K562 (cell line): ENCODE results near the gene IRAG1. TPM values are rescaled to one million over a fixed set of nuclear protein-coding genes. Genes with fewer than 3 reads are reported as not detected.
A peak's percentile ranks its signal among the peaks of the same experiment; 100 is the strongest.

ENCODE experiments used
- ATAC-seq: fragments of 200-7000 bp; cut with Tn5 transposase; 3 replicates; pipeline ENCODE4 v1.9.1; 2020; ENCODE audit warnings: moderate library complexity
- BruUV-seq: library from RNA; stranded (reverse); fragments of 400-500 nt; replicated peaks from 2 replicates; lab custom pipeline; 2021; lab: Mats Ljungman, UMichigan
- CTCF ChIA-PET: fragments of 300-600 bp; formaldehyde crosslinking; extraction: SDS; loops from one replicate; lab custom pipeline; 2021; ENCODE audit warnings: low intra/inter-chr PET ratio; lab: Yijun Ruan, JAX
- POLR2A ChIA-PET: fragments of 300-600, 350-650 bp; sonication (Branson Sonifier 250); formaldehyde crosslinking; extraction: SDS; loops from one replicate; lab custom pipeline; 2021; ENCODE audit warnings: antibody characterized with exemption, inconsistent platforms; lab: Yijun Ruan, JAX
- DNase-seq, 4 experiments: peaks; one replicate each; pipeline versions ENCODE4 v3.0.0 to v3.0.0-alpha.2; 2011 to 2018; ENCODE audit warnings: low spot score in 3 of 4, mixed read lengths in 3 of 4; ENCODE audit errors: extremely low read depth in 1 of 4
- FAIRE-seq: peaks from 2 replicates; lab custom pipeline; 2011; peaks lifted over from hg19 to GRCh38; lab: Jason Lieb, UNC
- H2AFZ ChIP-seq: 2 replicates; pipeline ENCODE4 v1.6.0; 2011; ENCODE audit warnings: low read depth, low read length, control low read depth, inconsistent platforms
- H3K27ac ChIP-seq: fragments of 200-600 bp; 3 replicates; pipeline ENCODE4 v1.8.0; 2011; ENCODE audit warnings: low read depth, mild to moderate bottlenecking, control low read depth, inconsistent platforms, low read length, moderate library complexity, mixed read lengths; ENCODE audit errors: extremely low read depth
- H3K27me3 ChIP-seq, 2 experiments: fragments of 300-600 bp in 1 of 2; 2 replicates in 1 of 2; 3 replicates in 1 of 2; pipeline versions ENCODE4 v1.6.0 to v1.8.0; 2011; ENCODE audit warnings: inconsistent platforms in 2 of 2, low read length in 2 of 2, mild to moderate bottlenecking in 1 of 2, mixed read lengths in 1 of 2, moderate library complexity in 1 of 2; ENCODE audit not compliant: control insufficient read depth in 2 of 2, insufficient read depth in 2 of 2
- H3K36me3 ChIP-seq: fragments of 300-600 bp; 3 replicates; pipeline ENCODE4 v1.8.0; 2011; ENCODE audit warnings: mild to moderate bottlenecking, low read length, inconsistent platforms; ENCODE audit not compliant: control insufficient read depth, insufficient read depth
- H3K4me1 ChIP-seq, 2 experiments: fragments of 200-600 bp in 1 of 2; replicated peaks in 1 of 2; 2 replicates in 1 of 2; 3 replicates in 1 of 2; pipeline versions ENCODE4 v1.5.1 to v1.8.0; 2011; ENCODE audit warnings: inconsistent platforms in 2 of 2, low read length in 2 of 2, mild to moderate bottlenecking in 1 of 2, mixed read lengths in 1 of 2, moderate library complexity in 1 of 2; ENCODE audit not compliant: control insufficient read depth in 2 of 2, insufficient read depth in 2 of 2
- H3K4me2 ChIP-seq: 2 replicates; pipeline ENCODE4 v1.6.1; 2011; ENCODE audit warnings: low read length, control low read depth, inconsistent platforms, mixed read lengths; ENCODE audit not compliant: insufficient read depth
- H3K4me3 ChIP-seq: fragments of 200-600 bp; sonication (generic), shearing (Covaris generic); 2 replicates; pipeline ENCODE4 v1.5.1; 2016; ENCODE audit warnings: control low read depth, inconsistent platforms
- H3K79me2 ChIP-seq: fragments of 200-600 bp; 3 replicates; pipeline ENCODE4 v1.8.0; 2011; ENCODE audit warnings: low read length, inconsistent platforms; ENCODE audit not compliant: control insufficient read depth, insufficient read depth
- H3K9ac ChIP-seq, 2 experiments: 2 replicates each; pipeline versions ENCODE4 v1.6.0 to v1.6.1; 2011; ENCODE audit warnings: low read depth in 2 of 2, low read length in 2 of 2, control low read depth in 1 of 2, inconsistent platforms in 1 of 2, mild to moderate bottlenecking in 1 of 2, mixed read lengths in 1 of 2; ENCODE audit not compliant: insufficient read depth in 1 of 2
- H3K9me1 ChIP-seq: one replicate; pipeline ENCODE4 v1.6.0; 2011; ENCODE audit warnings: inconsistent platforms, mild to moderate bottlenecking, low read length, moderate library complexity; ENCODE audit not compliant: control insufficient read depth, insufficient read depth
- H3K9me3 ChIP-seq: replicated peaks from 2 replicates; pipeline ENCODE4 v1.5.1; 2011; ENCODE audit warnings: low read depth, low read length, inconsistent platforms; ENCODE audit not compliant: control insufficient read depth, insufficient read depth
- H4K20me1 ChIP-seq: replicated peaks from 2 replicates; pipeline ENCODE4 v1.6.1; 2011; ENCODE audit warnings: low read length, inconsistent platforms, mixed read lengths; ENCODE audit not compliant: control insufficient read depth, insufficient read depth
- CBFA2T3 ChIP-seq: fragments of 450-650 bp; IDR thresholded peaks from 2 replicates; pipeline ENCODE4 v1.6.1; 2017
- CHAMP1 ChIP-seq: fragments of 450-650 bp; IDR thresholded peaks from 2 replicates; pipeline ENCODE4 v1.6.1; 2016; ENCODE audit warnings: mild to moderate bottlenecking
- FOSL1 ChIP-seq: fragments of 200-800 bp; sonication (Bioruptor generic); conservative IDR thresholded peaks from 2 replicates; pipeline ENCODE4 v1.6.1; 2016; ENCODE audit warnings: missing genetic modification characterization, missing compliant biosample characterization
- ID3 ChIP-seq, 2 experiments: fragments of 250-450 bp in 1 of 2; fragments of 450-650 bp in 1 of 2; sonication (Bioruptor Pico) in 1 of 2; IDR thresholded peaks; 2 replicates each; pipeline versions ENCODE4 v1.6.1 to v1.8.0; 2016 to 2021; ENCODE audit warnings: mild to moderate bottlenecking in 2 of 2, moderate library complexity in 2 of 2, missing compliant biosample characterization in 1 of 2, missing genetic modification characterization in 1 of 2
- ILK ChIP-seq: fragments of 450-650 bp; IDR thresholded peaks from 2 replicates; pipeline ENCODE4 v1.6.1; 2016; ENCODE audit warnings: missing genetic modification characterization, low read depth, mild to moderate bottlenecking, missing compliant biosample characterization, moderate library complexity, borderline replicate concordance
- NR4A1 ChIP-seq, 2 experiments: fragments of 250-450 bp in 1 of 2; fragments of 450-650 bp in 1 of 2; sonication (Bioruptor Pico) in 1 of 2; IDR thresholded peaks; 2 replicates each; pipeline versions ENCODE4 v1.4.0 to v1.6.1; 2016 to 2020; ENCODE audit warnings: mild to moderate bottlenecking in 2 of 2, missing compliant biosample characterization in 1 of 2, missing genetic modification characterization in 1 of 2, moderate library complexity in 1 of 2
- PTTG1 ChIP-seq: fragments of 450-650 bp; IDR thresholded peaks from 2 replicates; pipeline ENCODE4 v1.6.1; 2016; ENCODE audit warnings: low read depth, mild to moderate bottlenecking, missing genetic modification characterization, missing compliant biosample characterization
- ZNF175 ChIP-seq: fragments of 200-800 bp; sonication (Bioruptor generic); IDR thresholded peaks from 2 replicates; pipeline ENCODE4 v1.6.1; 2016; ENCODE audit warnings: low read depth, mild to moderate bottlenecking, missing genetic modification characterization, missing compliant biosample characterization
- ZNF395 ChIP-seq: fragments of 200-800 bp; sonication (Bioruptor generic); IDR thresholded peaks from 2 replicates; pipeline ENCODE4 v1.6.1; 2017; ENCODE audit warnings: missing genetic modification characterization, missing compliant biosample characterization
- ZNF584 ChIP-seq: fragments of 200-800 bp; sonication (Bioruptor generic); IDR thresholded peaks from 2 replicates; pipeline ENCODE4 v1.6.1; 2016; ENCODE audit warnings: low read depth, mild to moderate bottlenecking, missing genetic modification characterization, missing compliant biosample characterization
- ZNF589 ChIP-seq: fragments of 200-800 bp; sonication (Bioruptor generic); IDR thresholded peaks from 2 replicates; pipeline ENCODE4 v1.6.1; 2016; ENCODE audit warnings: low read depth, missing genetic modification characterization, missing compliant biosample characterization
- ZNF644 ChIP-seq: fragments of 200-800 bp; sonication (Bioruptor generic); IDR thresholded peaks from 2 replicates; pipeline ENCODE4 v1.6.1; 2016; ENCODE audit warnings: low read depth, missing genetic modification characterization, missing compliant biosample characterization
- ZNF830 ChIP-seq: fragments of 250-450 bp; sonication (Bioruptor Pico); IDR thresholded peaks from 2 replicates; pipeline ENCODE4 v1.5.0; 2021; ENCODE audit warnings: mild to moderate bottlenecking
- ZSCAN32 ChIP-seq: fragments of 450-650 bp; formaldehyde crosslinking; IDR thresholded peaks from 2 replicates; pipeline ENCODE4 v1.4.0; 2020; ENCODE audit warnings: mild to moderate bottlenecking, moderate library complexity
- WGBS: fragments of 100-300 bp; shearing (Covaris generic); methylation state at CpG from one replicate; pipeline ENCODE4 v1.1.6; 2016; ENCODE audit warnings: low coverage, mixed read lengths; ENCODE audit not compliant: insufficient coverage; ENCODE audit errors: missing lambda C conversion rate; 5-methylcytosine and 5-hydroxymethylcytosine counted together
- in situ Hi-C: fragments of 300-500 bp; cut with MboI; formaldehyde crosslinking; loops from 4 replicates; pipeline ENCODE4 v1.15.0; 2018; ENCODE audit warnings: inconsistent platforms, mixed read lengths
- intact Hi-C: fragments of 100-400 bp; cut with micrococcal nuclease; formaldehyde crosslinking; loops from 2 replicates; pipeline ENCODE4 v1.14.2; 2022
- polyA plus RNA-seq, 8 experiments: library from polyadenylated mRNA; depleted of rRNA in 4 of 8; stranded (reverse) in 5 of 8; unstranded in 3 of 8; fragments of >200 nt; fragmentation: Nextera tagmentation in 2 of 8; fragmentation: Illumina TruSeq in 1 of 8; extraction: Ambion mirVana in 2 of 8; extraction: Trizol in 1 of 8; gene quantifications; 2 replicates each; pipeline versions ENCODE4 v1.2.1 to v1.2.3, GENCODE V29; 2011 to 2014; ENCODE audit warnings: inconsistent platforms in 1 of 8, missing spikeins in 1 of 8
- total RNA-seq, 7 experiments: library from RNA; depleted of rRNA in 6 of 7; stranded (reverse); fragments of >200 nt in 6 of 7; fragmentation: Illumina TruSeq in 2 of 7; extraction: Trizol in 2 of 7; gene quantifications; 2 replicates each; pipeline versions ENCODE4 v1.2.1 to v1.2.3, GENCODE V29; 2011 to 2021; ENCODE audit warnings: low replicate concordance in 1 of 7

Gene IRAG1
- total and polyA plus RNA-seq, 9 of the 15 experiments (the other 6 are each of a cell fraction or from before 2014, with no cell fraction given), result 0.01 to 0.22 (median 0.09) TPM; not detected in 1

DNA sequence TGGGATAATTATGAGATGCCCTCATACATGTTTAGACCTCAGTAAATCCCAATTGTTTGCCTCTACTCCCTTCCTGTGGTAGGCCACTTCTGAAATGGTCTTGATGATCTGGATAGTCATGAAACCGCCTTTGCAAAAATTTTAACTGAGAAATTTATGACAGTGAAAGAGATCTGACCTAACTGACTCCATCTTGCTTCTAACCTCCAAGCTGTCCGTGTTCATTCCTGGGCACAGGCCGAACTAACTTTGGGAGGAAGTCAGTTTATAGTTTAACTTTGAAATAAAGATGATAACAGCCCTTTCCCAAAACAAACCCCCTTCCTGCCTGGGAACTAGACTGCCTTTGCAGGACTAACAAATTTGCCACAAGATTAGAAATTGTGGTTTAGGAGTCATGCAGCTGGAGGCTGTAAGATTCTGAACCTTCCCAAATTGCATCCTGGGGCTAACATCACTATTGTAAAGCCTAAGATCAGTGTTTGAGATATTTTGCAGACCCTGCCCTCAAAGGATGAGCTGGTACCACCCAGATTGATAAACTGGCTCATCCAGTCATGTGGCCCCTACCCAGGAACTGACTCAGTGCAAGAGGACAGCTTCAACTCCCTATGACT is 37.6 kb upstream of the IRAG1 start:
- 36% methylated on average over 3 of the region's 3 CpGs for WGBS
- peaks cover 5 to 9% of the 10 kb centered on the region in 2 experiments for H3K4me1 ChIP-seq
- H3K9me3 ChIP-seq, result no peaks in the 10 kb centered on the region
- H2AFZ ChIP-seq, result no peak overlapping the region
- no peak overlapping the region for H3K27ac ChIP-seq
- H3K79me2 ChIP-seq, result no peaks in the 10 kb centered on the region
- H3K36me3 ChIP-seq, result no peaks in the 10 kb centered on the region
- ATAC-seq (no peak), DNase-seq (no peak), FAIRE-seq (no peak)
- H3K27me3 ChIP-seq, result no peaks in the 10 kb centered on the region; a peak in 1 of 5 replicates
- TF ChIP-seq ZNF175 (CRISPR knock-in tag), result peak; percentile 80
- 0 out of 2 replicates have a peak, but pooled peaks have one; percentile 3 for TF ChIP-seq CBFA2T3
- TF ChIP-seq PTTG1 (tag), result peak; percentile 44; the same call in 1 of the 2 replicates
- TF ChIP-seq ILK (tag), result 0 out of 2 replicates have a peak, but pooled peaks have one; percentile 52
- TF ChIP-seq ZSCAN32, result no peak
- peak; percentile 66; the same call in 1 of the 2 replicates for TF ChIP-seq ZNF584 (CRISPR knock-in tag)
- TF ChIP-seq FOSL1 (tag), result 0 out of 2 replicates have a peak, but pooled peaks have one; percentile 20
- peak; percentile 34; the same call in 1 of the 2 replicates for TF ChIP-seq ZNF395 (CRISPR knock-in tag)
- no peak for TF ChIP-seq CHAMP1
- no peak for TF ChIP-seq NR4A1 (CRISPR knock-in tag; IDR thresholded peaks at IDR 0.05)
- 0 out of 2 replicates have a peak, but pooled peaks have one; percentile 66 for TF ChIP-seq NR4A1 (tag; IDR thresholded peaks at IDR 0.05)
- TF ChIP-seq ZNF644 (tag), result no peak
- TF ChIP-seq ID3 (CRISPR knock-in tag; IDR thresholded peaks at IDR 0.05), result no peak
- TF ChIP-seq ID3 (tag; IDR thresholded peaks at IDR 0.05), result peak; percentile 73
- TF ChIP-seq ZNF589 (CRISPR knock-in tag), result peak; percentile 74
- no peak for TF ChIP-seq ZNF830 (CRISPR knock-in tag)
- intact Hi-C loops (no loop called here), in situ Hi-C loops (loop anchor here (25.0 kb wide), 2 partner anchors 219 to 519 kb away; no protein-coding TSS in a partner anchor)
- no peaks in the 10 kb centered on the region for H4K20me1 ChIP-seq
- H3K9ac ChIP-seq, result no peak overlapping the region
- H3K9me1 ChIP-seq, result no peaks in the 10 kb centered on the region
- H3K4me2 ChIP-seq, result no peak overlapping the region
- POLR2A ChIA-PET, result interaction anchor here (1.7 kb wide), 1 partner anchor 20 kb away, joined by 10 read pairs; the partner anchor contains the start of gene CTR9
- CTCF ChIA-PET, result no interaction called here
- no TSS peak for BruUV-seq
- no peak overlapping the region for H3K4me3 ChIP-seq
